ENCODE data around the gene TSPAN7.

DNA sequence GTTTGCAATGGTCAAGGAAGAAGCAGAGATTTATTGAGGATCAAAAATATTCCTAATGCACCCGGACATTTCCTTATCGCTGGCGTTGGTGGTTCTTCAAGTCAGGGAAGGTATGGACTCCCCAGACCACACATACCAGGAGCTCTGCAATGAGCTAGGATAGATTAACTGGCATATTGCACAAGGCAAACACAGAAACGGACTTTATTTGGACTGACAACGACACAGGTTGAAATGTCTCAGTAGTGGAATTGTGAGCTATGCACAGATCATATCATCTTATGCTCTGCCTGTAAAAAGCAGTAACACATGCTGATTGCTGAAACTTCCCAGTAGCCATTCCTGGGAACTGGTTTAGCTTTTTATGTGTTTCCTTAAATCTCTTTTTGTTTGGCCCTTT is 1.7 kb downstream of the TSPAN7 start:
- TF ChIP-seq EP300 (IDR thresholded peaks at IDR 0.05): no peak
- no peak for TF ChIP-seq POLR2AphosphoS5 (IDR thresholded peaks at IDR 0.05)
- TF ChIP-seq CTCF (IDR thresholded peaks at IDR 0.05): no peak
- no peak for TF ChIP-seq POLR2A (IDR thresholded peaks at IDR 0.05)
